Activated naive CD4-positive, alpha-beta T cell treated with anti-CD3 and anti-CD28 coated beads, Interleukin-2, amount 50 U/mL, for 24 hours (primary cell): ENCODE measurements around the gene ARHGAP30.
A peak's percentile ranks its signal among the peaks of the same experiment; 100 is the strongest.
"Not testable (repeated sequence)": the region's sequence is repeated elsewhere in the genome, so short reads cannot be mapped to it uniquely, and the experiment has no call there.

ENCODE experiments used
- H3K27ac Mint-ChIP-seq: one replicate; pipeline ENCODE4 v1.8.0; 2021; ENCODE audit warnings: mild to moderate bottlenecking, mixed read lengths
- H3K27me3 Mint-ChIP-seq: one replicate; pipeline ENCODE4 v1.8.0; 2021; ENCODE audit warnings: mixed read lengths
- H3K36me3 Mint-ChIP-seq: one replicate; pipeline ENCODE4 v1.8.0; 2021; ENCODE audit warnings: mixed read lengths
- H3K4me1 Mint-ChIP-seq: one replicate; pipeline ENCODE4 v1.8.0; 2021; ENCODE audit warnings: mixed read lengths
- H3K4me3 Mint-ChIP-seq: one replicate; pipeline ENCODE4 v1.8.0; 2021; ENCODE audit warnings: mild to moderate bottlenecking, mixed read lengths
- H3K9me3 Mint-ChIP-seq: one replicate; pipeline ENCODE4 v1.8.0; 2021; ENCODE audit warnings: mixed read lengths

The ARHGAP30 gene

GRCh38 chr1:161018631-161018930 lies 51.1 kb downstream of the ARHGAP30 start:
- Mint-ChIP-seq H3K9me3 (no peaks in the 10 kb centered on the region), H3K27me3 (no peaks in the 10 kb centered on the region), H3K4me3 (no peak overlapping the region), H3K36me3 (no peaks in the 10 kb centered on the region), H3K4me1 (peaks cover 60% of the 10 kb centered on the region), H3K27ac (no peak overlapping the region)

DNA sequence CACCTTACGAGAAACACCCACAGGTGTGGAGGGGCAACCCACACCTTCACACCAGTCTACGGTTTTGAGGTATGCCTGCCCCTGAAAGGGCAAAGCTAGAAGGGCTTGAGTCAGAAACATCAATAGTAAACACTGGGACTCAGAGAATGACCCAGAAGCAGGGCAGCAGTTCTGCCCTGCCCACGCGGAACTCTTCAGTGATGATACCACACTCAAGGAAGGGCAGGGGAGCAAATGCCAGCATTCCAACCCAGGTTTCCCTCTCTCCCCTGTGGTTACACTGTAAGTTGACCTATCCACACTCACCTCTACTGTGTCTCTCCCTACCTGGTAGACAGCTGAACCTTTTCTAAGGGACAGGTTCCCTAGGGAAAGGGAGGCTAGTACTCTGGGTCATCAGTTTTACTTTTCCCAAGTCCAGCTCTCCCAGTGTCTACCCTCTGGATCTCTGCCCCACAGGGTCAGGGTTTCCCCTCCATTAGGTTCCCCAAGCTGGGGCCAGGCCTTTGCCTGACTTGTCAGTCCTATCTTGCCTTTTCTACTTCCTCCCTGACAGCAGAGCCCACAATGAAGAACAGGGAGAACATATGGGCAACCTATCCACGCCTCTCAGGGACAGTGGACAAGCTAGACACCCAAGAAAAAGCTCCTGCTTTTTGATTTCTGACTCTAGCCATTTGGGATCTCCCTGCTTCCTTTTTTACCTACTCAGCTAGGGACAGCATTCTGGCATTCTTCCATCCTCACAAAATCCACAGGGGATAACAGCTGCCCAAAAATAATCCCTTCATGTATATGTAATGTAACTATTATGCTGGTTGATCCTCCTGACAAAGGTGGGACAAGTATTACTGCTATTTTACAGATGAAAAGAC lies 51.7 kb downstream of the ARHGAP30 start:
- Mint-ChIP-seq H3K4me3 (no peak overlapping the region), H3K4me1 (peaks cover 66% of the 10 kb centered on the region)

GRCh38 chr1:161017181-161017580 lies 52.5 kb downstream of the ARHGAP30 start:
- H3K27ac Mint-ChIP-seq, H3K36me3 Mint-ChIP-seq, H3K9me3 Mint-ChIP-seq: not testable (repeated sequence)

More for the DNA sequence above, 51.7 kb downstream of the ARHGAP30 start:
- Mint-ChIP-seq H3K9me3 (no peaks in the 10 kb centered on the region), H3K27ac (no peak overlapping the region), H3K36me3 (no peaks in the 10 kb centered on the region), H3K27me3 (no peaks in the 10 kb centered on the region)

GRCh38 chr1:161016683-161017082 lies 53.0 kb downstream of the ARHGAP30 start:
- not testable (repeated sequence) for H3K36me3 Mint-ChIP-seq, H3K4me3 Mint-ChIP-seq, H3K9me3 Mint-ChIP-seq, H3K27me3 Mint-ChIP-seq
- Mint-ChIP-seq H3K27ac (peak overlapping the region; percentile 90), H3K4me1 (peaks cover 63% of the 10 kb centered on the region)

More at GRCh38 chr1:161017181-161017580, 52.5 kb downstream of the ARHGAP30 start:
- H3K4me3 Mint-ChIP-seq, H3K27me3 Mint-ChIP-seq: not testable (repeated sequence)
- H3K4me1 Mint-ChIP-seq, result peaks cover 63% of the 10 kb centered on the region

GRCh38 chr1:161013488-161014230 lies 56.0 kb downstream of the ARHGAP30 start:
- Mint-ChIP-seq H3K4me1 (peaks cover 41% of the 10 kb centered on the region), H3K27me3 (no peaks in the 10 kb centered on the region), H3K36me3 (no peaks in the 10 kb centered on the region), H3K4me3 (peak overlapping the region; percentile 82), H3K9me3 (no peaks in the 10 kb centered on the region), H3K27ac (peak overlapping the region; percentile 97)

GRCh38 chr1:161013131-161013487 lies 56.6 kb downstream of the ARHGAP30 start:
- peaks cover 38% of the 10 kb centered on the region for H3K4me1 Mint-ChIP-seq
- peak overlapping the region; percentile 82 for H3K4me3 Mint-ChIP-seq
- peak overlapping the region; percentile 97 for H3K27ac Mint-ChIP-seq
- H3K27me3 Mint-ChIP-seq, result no peaks in the 10 kb centered on the region
- H3K36me3 Mint-ChIP-seq, result no peaks in the 10 kb centered on the region
- no peaks in the 10 kb centered on the region for H3K9me3 Mint-ChIP-seq

- no peaks in the 10 kb centered on the region for H3K9me3 Mint-ChIP-seq
- no peaks in the 10 kb centered on the region for H3K36me3 Mint-ChIP-seq
- H3K4me1 Mint-ChIP-seq, result peaks cover 35% of the 10 kb centered on the region
- H3K27ac Mint-ChIP-seq, result peak overlapping the region; percentile 82
- no peaks in the 10 kb centered on the region for H3K27me3 Mint-ChIP-seq
- H3K4me3 Mint-ChIP-seq, result no peak overlapping the region
Observed at GRCh38 chr1:161012420-161012819, 57.3 kb downstream of the ARHGAP30 start.

GRCh38 chr1:161009602-161010211 lies 60.0 kb downstream of the ARHGAP30 start:
- Mint-ChIP-seq H3K4me1 (peaks cover 30% of the 10 kb centered on the region), H3K9me3 (no peaks in the 10 kb centered on the region), H3K27ac (no peak overlapping the region), H3K27me3 (no peaks in the 10 kb centered on the region), H3K4me3 (no peak overlapping the region), H3K36me3 (no peaks in the 10 kb centered on the region)

DNA sequence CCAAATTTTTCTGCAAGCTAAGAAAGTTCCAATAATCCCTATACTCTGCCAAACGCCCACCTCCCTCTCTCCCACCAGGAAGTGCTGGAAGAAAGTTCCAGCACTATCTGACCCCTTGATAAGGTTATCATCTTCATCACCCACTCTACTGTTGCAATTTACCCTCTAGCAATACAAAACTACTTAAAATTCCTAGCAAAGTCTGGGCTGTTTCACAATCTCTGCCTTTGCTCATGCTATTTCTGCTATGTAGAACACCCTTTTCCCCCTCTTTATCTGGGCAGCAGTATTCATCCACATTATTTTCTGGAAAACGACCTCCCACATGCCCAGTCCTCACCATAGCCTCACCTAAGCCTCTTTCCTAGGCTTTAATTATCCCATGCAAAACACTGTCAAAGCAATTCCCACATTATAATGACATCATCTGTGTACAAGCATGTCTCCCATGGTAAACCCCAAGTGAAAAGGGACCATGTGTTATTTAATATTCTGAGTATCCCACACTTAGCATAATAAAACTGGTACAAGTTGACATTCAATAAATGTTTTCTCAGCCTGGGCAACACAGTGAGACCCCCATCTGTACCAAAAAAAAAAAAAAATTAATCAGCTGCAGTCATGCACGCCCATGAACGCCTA lies 60.7 kb downstream of the ARHGAP30 start:
- Mint-ChIP-seq H3K4me1 (peaks cover 27% of the 10 kb centered on the region), H3K27ac (peak overlapping the region; percentile 46), H3K36me3 (no peaks in the 10 kb centered on the region), H3K27me3 (no peaks in the 10 kb centered on the region), H3K9me3 (no peaks in the 10 kb centered on the region), H3K4me3 (no peak overlapping the region)

DNA sequence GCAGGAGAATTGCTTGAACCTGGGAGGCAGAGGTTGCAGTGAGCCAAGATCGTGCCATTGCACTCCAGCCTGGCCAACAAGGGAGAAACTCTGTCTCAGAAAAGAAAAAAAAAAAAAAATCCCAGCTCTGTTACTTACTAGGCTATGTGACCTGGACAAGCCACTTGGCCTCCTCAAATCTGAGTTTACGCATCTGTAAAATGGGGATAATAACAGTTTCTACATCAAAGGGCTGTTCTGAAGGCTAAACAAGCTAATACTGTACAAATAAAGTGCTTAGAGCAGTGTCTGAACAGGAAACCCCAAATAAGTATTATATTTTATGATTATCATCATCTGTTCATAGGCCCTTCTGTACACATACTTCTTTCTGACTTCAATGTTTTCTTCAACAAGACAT lies 62.3 kb downstream of the ARHGAP30 start:
- Mint-ChIP-seq H3K4me1 (peaks cover 16% of the 10 kb centered on the region), H3K36me3 (no peaks in the 10 kb centered on the region), H3K27ac (no peak overlapping the region), H3K4me3 (no peak overlapping the region), H3K9me3 (no peaks in the 10 kb centered on the region), H3K27me3 (no peaks in the 10 kb centered on the region)

- Mint-ChIP-seq H3K4me3 (no peak overlapping the region), H3K9me3 (no peaks in the 10 kb centered on the region), H3K36me3 (no peaks in the 10 kb centered on the region), H3K27me3 (no peaks in the 10 kb centered on the region), H3K4me1 (peaks cover 10% of the 10 kb centered on the region), H3K27ac (no peak overlapping the region)
Observed at GRCh38 chr1:161006563-161006962, 63.1 kb downstream of the ARHGAP30 start.

DNA sequence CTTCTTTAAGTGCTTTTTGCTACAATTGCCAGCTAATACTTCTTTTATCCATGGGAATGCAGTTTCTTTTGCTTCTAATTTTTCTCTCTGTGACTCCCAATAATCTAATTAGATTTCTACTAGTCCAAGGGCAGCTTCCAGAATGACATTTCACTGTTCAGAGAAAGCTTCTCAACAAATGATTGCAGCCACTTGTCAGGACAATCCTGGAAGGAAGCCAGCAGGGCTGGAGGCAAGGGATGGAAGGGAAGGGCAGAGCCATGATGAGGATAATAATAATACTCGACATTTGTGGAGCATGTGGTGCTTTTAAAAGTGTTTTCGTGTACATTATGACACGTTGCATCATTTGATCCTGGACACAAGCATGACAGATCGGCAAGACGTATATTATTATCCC lies 68.2 kb downstream of the ARHGAP30 start:
- no peaks in the 10 kb centered on the region for H3K36me3 Mint-ChIP-seq
- H3K4me3 Mint-ChIP-seq, result no peak overlapping the region
- peaks cover 9% of the 10 kb centered on the region for H3K4me1 Mint-ChIP-seq
- no peaks in the 10 kb centered on the region for H3K9me3 Mint-ChIP-seq
- no peaks in the 10 kb centered on the region for H3K27me3 Mint-ChIP-seq
- peak overlapping the region; percentile 79 for H3K27ac Mint-ChIP-seq

DNA sequence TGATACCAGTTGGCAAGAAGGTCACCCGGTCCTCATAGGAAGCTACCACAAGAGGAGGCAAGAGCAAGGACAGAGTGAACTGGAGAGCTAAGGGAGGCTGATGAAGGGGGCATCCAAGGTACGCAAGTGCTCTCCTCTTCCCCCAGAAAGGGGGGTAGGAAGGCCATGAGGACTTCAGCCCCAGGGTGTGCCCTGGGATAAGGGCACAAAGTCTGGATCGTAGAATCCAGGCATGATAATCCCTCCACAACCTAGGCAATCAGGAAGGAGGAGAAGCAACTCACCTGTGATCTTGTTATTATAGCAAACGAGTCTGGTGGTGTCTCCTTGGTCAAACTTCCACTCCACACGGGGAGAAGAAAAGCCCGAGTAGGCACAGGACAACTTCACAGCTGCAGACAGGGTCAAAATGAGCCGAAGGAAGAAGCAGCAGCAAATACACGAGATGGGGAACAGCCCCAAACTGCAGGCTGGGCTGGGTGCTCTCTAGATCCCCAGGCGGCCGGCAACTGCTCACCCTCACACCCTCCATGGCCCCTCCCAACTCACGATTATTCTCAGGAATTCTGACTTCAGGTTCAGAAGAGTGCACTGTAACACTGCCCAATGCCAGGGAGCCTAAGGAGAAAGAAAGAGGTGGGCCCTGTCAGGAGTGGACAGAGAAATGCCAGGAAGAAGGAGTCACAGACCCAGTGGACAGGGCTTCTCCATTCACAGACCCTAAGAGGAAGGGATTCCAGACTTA lies 68.8 kb downstream of the ARHGAP30 start:
- Mint-ChIP-seq H3K9me3 (no peaks in the 10 kb centered on the region), H3K36me3 (no peaks in the 10 kb centered on the region), H3K27me3 (no peaks in the 10 kb centered on the region), H3K4me1 (peaks cover 12% of the 10 kb centered on the region), H3K4me3 (no peak overlapping the region), H3K27ac (no peak overlapping the region)

DNA sequence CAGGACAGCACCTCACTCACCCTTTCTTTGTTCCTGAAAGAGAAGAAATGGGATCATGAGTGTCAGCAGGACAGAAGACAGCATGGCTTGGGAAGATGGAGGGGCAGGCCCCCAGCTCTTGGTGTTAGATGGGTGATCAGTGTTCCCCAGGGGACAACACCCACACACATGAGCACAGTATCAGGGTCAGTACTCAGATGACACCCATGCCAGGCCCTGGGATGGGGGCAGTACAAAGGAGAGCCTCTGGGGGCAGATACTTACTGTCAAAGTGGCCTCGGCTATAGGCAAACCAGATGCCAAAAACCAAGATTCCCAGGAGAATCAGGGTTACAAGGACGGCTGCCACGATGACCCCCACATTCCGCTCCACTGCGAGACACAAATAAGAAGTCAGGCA lies 70.3 kb downstream of the ARHGAP30 start:
- H3K36me3 Mint-ChIP-seq, result no peaks in the 10 kb centered on the region
- no peak overlapping the region for H3K27ac Mint-ChIP-seq
- H3K9me3 Mint-ChIP-seq, result no peaks in the 10 kb centered on the region
- H3K27me3 Mint-ChIP-seq, result no peaks in the 10 kb centered on the region
- no peak overlapping the region for H3K4me3 Mint-ChIP-seq
- peaks cover 12% of the 10 kb centered on the region for H3K4me1 Mint-ChIP-seq
